Activated CD4-positive, alpha-beta T cell treated with anti-CD3 and anti-CD28 coated beads for 36 hours (primary cell): ENCODE measurements around the gene STARD10. TPM values are rescaled to one million over a fixed set of nuclear protein-coding genes. Genes with fewer than 3 reads are reported as not detected.
"Not testable (repeated sequence)": the region's sequence is repeated elsewhere in the genome, so short reads cannot be mapped to it uniquely, and the experiment has no call there.

Source experiments
- ATAC-seq: fragments of 200-7000 bp; cut with Tn5 transposase; one replicate; pipeline ENCODE4 v1.10.0; 2021; ENCODE audit warnings: mild to moderate bottlenecking, moderate library complexity
- CTCF ChIA-PET: fragments of 350-600 bp; sonication (Branson Sonifier 250); formaldehyde crosslinking; loops from one replicate; lab custom pipeline; 2021; ENCODE audit warnings: antibody characterized with exemption; lab: Charles Lee
- POLR2A ChIA-PET: fragments of 350-600 bp; sonication (Branson Sonifier 250); formaldehyde crosslinking; loops from one replicate; lab custom pipeline; 2021; ENCODE audit warnings: antibody characterized with exemption, inconsistent platforms; lab: Charles Lee
- DNase-seq: peaks from one replicate; pipeline ENCODE4 v3.0.0-alpha.2; 2020
- H3K27ac Mint-ChIP-seq: one replicate; pipeline ENCODE4 v1.8.0; 2021; ENCODE audit warnings: mixed read lengths
- H3K27me3 Mint-ChIP-seq: one replicate; pipeline ENCODE4 v1.8.0; 2021; ENCODE audit warnings: mixed read lengths
- H3K36me3 Mint-ChIP-seq: one replicate; pipeline ENCODE4 v1.8.0; 2021; ENCODE audit warnings: low read depth, mixed read lengths
- H3K4me1 Mint-ChIP-seq: one replicate; pipeline ENCODE4 v1.8.0; 2021; ENCODE audit warnings: mixed read lengths
- H3K4me3 Mint-ChIP-seq: one replicate; pipeline ENCODE4 v1.8.0; 2021; ENCODE audit warnings: mild to moderate bottlenecking, moderate library complexity, mixed read lengths
- H3K9me3 Mint-ChIP-seq: one replicate; pipeline ENCODE4 v1.8.0; 2021; ENCODE audit warnings: low read depth, mixed read lengths
- intact Hi-C, 2 experiments: fragments of 100-400 bp; cut with DNase I in 1 of 2; cut with micrococcal nuclease in 1 of 2; formaldehyde crosslinking; loops; one replicate each; pipeline versions ENCODE4 v1.14.2 to v1.15.1; 2022 to 2024; cut with DNase I, micrococcal nuclease
- total RNA-seq, 2 experiments: library from RNA; stranded (reverse); gene quantifications; one replicate each; pipeline ENCODE4 v1.2.3, GENCODE V29; 2021

STARD10 gene
- total RNA-seq, 2 experiments from 2014 or later = 8.3 to 12.9 TPM

DNA sequence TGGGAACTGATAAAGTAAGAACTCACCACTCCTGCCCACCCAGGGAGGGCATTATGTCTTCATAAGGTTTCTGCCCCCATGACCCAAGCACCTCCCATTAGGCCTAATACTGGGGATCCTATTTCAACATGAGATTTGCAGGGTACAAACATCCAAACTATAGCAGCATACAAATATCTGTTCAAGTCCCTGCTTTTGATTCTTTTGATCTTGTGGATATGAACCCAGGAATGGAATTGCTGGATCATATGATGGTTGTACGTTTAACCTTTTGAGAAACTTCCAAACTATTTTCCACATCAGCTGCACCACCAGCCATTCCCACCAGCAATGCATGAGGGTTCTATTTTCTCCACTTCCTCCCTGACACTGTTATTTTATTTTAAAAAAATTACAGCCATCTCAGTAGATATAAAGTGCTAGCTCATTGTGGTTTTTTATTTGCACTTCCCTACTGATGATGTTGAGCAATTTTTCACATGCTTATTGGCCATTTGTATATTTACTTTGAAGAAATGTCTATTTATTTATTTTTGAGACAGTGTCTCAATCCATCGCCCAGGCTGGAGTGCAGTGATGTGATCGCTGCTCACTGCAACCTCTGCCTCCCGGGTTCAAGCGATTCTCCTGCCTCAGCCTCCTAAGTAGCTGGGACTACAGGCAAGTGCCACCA lies 13.3 kb upstream of the STARD10 start:
- no peak overlapping the region for H3K4me3 Mint-ChIP-seq
- no peak overlapping the region for H3K27ac Mint-ChIP-seq
- ATAC-seq = no peak
- H3K9me3 Mint-ChIP-seq = no peaks in the 10 kb centered on the region
- peaks cover 31% of the 10 kb centered on the region for H3K36me3 Mint-ChIP-seq
- H3K4me1 Mint-ChIP-seq = peaks cover 12% of the 10 kb centered on the region
- ChIA-PET CTCF (interaction anchor here (0.6 to 1.5 kb wide), 3 partner anchors 9 to 70 kb away, joined by 3 to 4 read pairs (median 3); partner anchors contain the start of gene STARD10), POLR2A (no interaction called here)
- no peaks in the 10 kb centered on the region for H3K27me3 Mint-ChIP-seq
- no peak for DNase-seq
- intact Hi-C loops = no loop called here

DNA sequence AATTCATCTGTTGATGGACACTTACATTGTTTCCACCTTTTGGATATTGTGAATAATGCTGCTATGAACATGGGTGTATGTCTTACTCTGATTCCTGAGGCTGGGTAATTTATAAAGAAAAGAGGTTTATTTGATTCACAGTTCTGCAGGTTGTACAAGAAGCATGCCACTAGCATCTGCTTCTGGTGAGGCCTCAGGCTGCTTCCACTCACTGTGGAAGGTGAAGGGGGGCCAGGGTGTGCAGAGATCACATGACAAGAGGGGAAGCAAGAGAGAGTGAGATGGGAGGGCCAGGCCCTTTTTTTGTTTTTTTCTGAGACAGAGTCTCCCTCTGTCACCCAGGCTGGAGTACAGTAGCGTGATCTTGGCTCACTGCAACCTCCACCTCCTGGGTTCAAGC lies 12.5 kb upstream of the STARD10 start:
- ATAC-seq, H3K9me3 Mint-ChIP-seq, H3K4me1 Mint-ChIP-seq, CTCF ChIA-PET, H3K27me3 Mint-ChIP-seq, DNase-seq, H3K4me3 Mint-ChIP-seq, POLR2A ChIA-PET, H3K27ac Mint-ChIP-seq, intact Hi-C loops: not testable (repeated sequence)
- peaks cover 23% of the 10 kb centered on the region for H3K36me3 Mint-ChIP-seq

GRCh38 chr11:72805216-72805615 lies 11.4 kb upstream of the STARD10 start:
- no peaks in the 10 kb centered on the region for H3K4me1 Mint-ChIP-seq
- H3K36me3 Mint-ChIP-seq = peaks cover 15% of the 10 kb centered on the region
- ChIA-PET POLR2A (no interaction called here), CTCF (interaction anchor here (0.6 kb wide), 1 partner anchor 83 kb away, joined by 3 read pairs; no protein-coding TSS in a partner anchor)
- intact Hi-C loops = no loop called here
- no peak overlapping the region for H3K27ac Mint-ChIP-seq
- H3K27me3 Mint-ChIP-seq = no peaks in the 10 kb centered on the region
- H3K9me3 Mint-ChIP-seq = no peaks in the 10 kb centered on the region
- no peak overlapping the region for H3K4me3 Mint-ChIP-seq
- no peak for ATAC-seq
- no peak for DNase-seq

- Mint-ChIP-seq H3K4me1 (no peaks in the 10 kb centered on the region), H3K27me3 (no peaks in the 10 kb centered on the region), H3K4me3 (no peak overlapping the region), H3K36me3 (peaks cover 2% of the 10 kb centered on the region), H3K9me3 (no peaks in the 10 kb centered on the region), H3K27ac (no peak overlapping the region)
- intact Hi-C loops = no loop called here
- DNase-seq (no peak), ATAC-seq (no peak)
- POLR2A ChIA-PET = no interaction called here
- CTCF ChIA-PET = interaction anchor here (0.6 to 1.5 kb wide), 2 partner anchors 8 to 443 kb away, joined by 3 to 4 read pairs; no protein-coding TSS in a partner anchor
Observed at GRCh38 chr11:72802822-72803221, 9.0 kb upstream of the STARD10 start.

- Mint-ChIP-seq H3K4me1 (peaks cover 5% of the 10 kb centered on the region), H3K9me3 (no peaks in the 10 kb centered on the region), H3K36me3 (peaks cover 2% of the 10 kb centered on the region), H3K27ac (no peak overlapping the region), H3K4me3 (no peak overlapping the region), H3K27me3 (no peaks in the 10 kb centered on the region)
- DNase-seq (no peak), ATAC-seq (no peak)
- POLR2A ChIA-PET = no interaction called here
- CTCF ChIA-PET = no interaction called here
- intact Hi-C loops = no loop called here
Observed at GRCh38 chr11:72799441-72799840, 5.6 kb upstream of the STARD10 start.

- H3K27me3 Mint-ChIP-seq = no peaks in the 10 kb centered on the region
- no peaks in the 10 kb centered on the region for H3K9me3 Mint-ChIP-seq
- intact Hi-C loops = no loop called here
- no peak for ATAC-seq
- no peak overlapping the region for H3K27ac Mint-ChIP-seq
- H3K4me1 Mint-ChIP-seq = peaks cover 9% of the 10 kb centered on the region
- CTCF ChIA-PET = interaction anchor here (0.8 to 1.2 kb wide), 4 partner anchors 14 to 73 kb away, joined by 3 to 5 read pairs (median 3); no protein-coding TSS in a partner anchor
- H3K36me3 Mint-ChIP-seq = peaks cover 2% of the 10 kb centered on the region
- POLR2A ChIA-PET = interaction anchor here (0.6 kb wide), 1 partner anchor 17 kb away, joined by 3 read pairs; no protein-coding TSS in a partner anchor
- DNase-seq = no peak
- no peak overlapping the region for H3K4me3 Mint-ChIP-seq
Observed at GRCh38 chr11:72798361-72798760, 4.5 kb upstream of the STARD10 start.

- no peaks in the 10 kb centered on the region for H3K27me3 Mint-ChIP-seq
- peaks cover 23% of the 10 kb centered on the region for H3K4me1 Mint-ChIP-seq
- H3K36me3 Mint-ChIP-seq = no peaks in the 10 kb centered on the region
- intact Hi-C loops = loop anchor here (1.0 kb wide), 3 partner anchors 21 to 71 kb away; partner anchors contain the start of genes ARAP1 (in 1 of the 2) and ATG16L2 (in 1 of the 2)
- peak overlapping the region; percentile 84 for H3K4me3 Mint-ChIP-seq
- no peaks in the 10 kb centered on the region for H3K9me3 Mint-ChIP-seq
- POLR2A ChIA-PET = interaction anchor here (0.7 to 3.7 kb wide), 4 partner anchors 20 to 68 kb away, joined by 3 to 29 read pairs (median 4); no protein-coding TSS in a partner anchor
- no peak for DNase-seq
- ATAC-seq = no peak
- H3K27ac Mint-ChIP-seq = peak overlapping the region; percentile 99
- CTCF ChIA-PET = interaction anchor here (0.6 to 4.0 kb wide), 18 partner anchors 9 to 884 kb away, joined by 3 to 60 read pairs (median 4); no protein-coding TSS in a partner anchor
Observed at GRCh38 chr11:72793076-72793424, 797 bp downstream of the STARD10 start.

DNA sequence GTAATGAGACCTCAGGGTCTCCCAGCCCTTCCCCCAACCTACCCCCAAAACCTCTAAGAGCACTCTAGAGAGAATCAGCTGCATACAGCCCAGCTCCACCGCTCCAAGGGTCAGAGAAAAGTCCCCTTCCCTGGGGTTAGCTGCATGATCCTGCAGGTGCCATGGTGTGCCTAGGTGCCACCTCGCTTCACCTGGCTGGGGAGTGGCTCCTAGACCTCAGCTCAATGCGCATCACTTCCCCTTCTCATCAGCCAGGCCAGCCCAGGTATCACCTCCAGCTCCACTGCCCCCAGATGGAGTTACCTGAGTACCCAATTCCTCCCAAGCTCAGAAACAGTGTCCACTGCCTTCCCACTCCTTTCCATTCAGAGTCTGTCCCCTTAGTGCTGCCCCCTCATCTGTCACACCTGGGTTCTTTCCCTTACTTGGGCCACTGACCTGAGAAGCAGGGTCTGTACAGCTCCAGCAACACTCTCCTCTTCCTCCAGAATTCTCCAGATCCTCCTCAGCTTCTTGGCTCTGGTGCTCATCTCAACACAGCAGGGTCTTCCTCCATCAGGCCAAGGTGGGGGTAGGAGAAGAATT lies 1.3 kb downstream of the STARD10 start:
- no peaks in the 10 kb centered on the region for H3K27me3 Mint-ChIP-seq
- intact Hi-C loops = loop anchor here (1.0 kb wide), 3 partner anchors 22 to 70 kb away; partner anchors contain the start of genes ARAP1 (in 1 of the 2) and ATG16L2 (in 1 of the 2)
- peaks cover 27% of the 10 kb centered on the region for H3K4me1 Mint-ChIP-seq
- no peak for ATAC-seq
- DNase-seq = no peak
- ChIA-PET CTCF (interaction anchor here (0.6 to 4.0 kb wide), 18 partner anchors 8 to 884 kb away, joined by 3 to 60 read pairs (median 4); no protein-coding TSS in a partner anchor), POLR2A (interaction anchor here (0.7 to 3.7 kb wide), 3 partner anchors 21 to 67 kb away, joined by 3 to 29 read pairs (median 3); no protein-coding TSS in a partner anchor)
- no peaks in the 10 kb centered on the region for H3K36me3 Mint-ChIP-seq
- H3K27ac Mint-ChIP-seq = peak overlapping the region; percentile 99
- no peaks in the 10 kb centered on the region for H3K9me3 Mint-ChIP-seq
- peak overlapping the region; percentile 84 for H3K4me3 Mint-ChIP-seq

- ATAC-seq, H3K36me3 Mint-ChIP-seq, H3K27me3 Mint-ChIP-seq, intact Hi-C loops, H3K9me3 Mint-ChIP-seq, POLR2A ChIA-PET, H3K4me3 Mint-ChIP-seq, H3K27ac Mint-ChIP-seq, DNase-seq: not testable (repeated sequence)
- CTCF ChIA-PET = interaction anchor here (0.9 kb wide), 1 partner anchor 63 kb away, joined by 4 read pairs; no protein-coding TSS in a partner anchor
- peaks cover 29% of the 10 kb centered on the region for H3K4me1 Mint-ChIP-seq
Observed at GRCh38 chr11:72791228-72791627, 2.6 kb downstream of the STARD10 start.

GRCh38 chr11:72789493-72790131 lies 4.2 kb downstream of the STARD10 start:
- CTCF ChIA-PET = interaction anchor here (1.0 to 1.9 kb wide), 2 partner anchors 12 to 23 kb away, joined by 3 to 5 read pairs; no protein-coding TSS in a partner anchor
- intact Hi-C loops = no loop called here
- Mint-ChIP-seq H3K9me3 (no peaks in the 10 kb centered on the region), H3K4me1 (peaks cover 26% of the 10 kb centered on the region), H3K27me3 (no peaks in the 10 kb centered on the region), H3K4me3 (no peak overlapping the region), H3K36me3 (no peaks in the 10 kb centered on the region), H3K27ac (no peak overlapping the region)
- POLR2A ChIA-PET = no interaction called here
- ATAC-seq (no peak), DNase-seq (no peak)

- H3K4me3 Mint-ChIP-seq = no peak overlapping the region
- ChIA-PET POLR2A (no interaction called here), CTCF (interaction anchor here (0.9 to 1.9 kb wide), 2 partner anchors 12 to 25 kb away, joined by 5 to 7 read pairs; no protein-coding TSS in a partner anchor)
- ATAC-seq = no peak
- H3K4me1 Mint-ChIP-seq = peaks cover 19% of the 10 kb centered on the region
- no peaks in the 10 kb centered on the region for H3K27me3 Mint-ChIP-seq
- intact Hi-C loops = no loop called here
- no peak for DNase-seq
- no peaks in the 10 kb centered on the region for H3K9me3 Mint-ChIP-seq
- H3K36me3 Mint-ChIP-seq = no peaks in the 10 kb centered on the region
- no peak overlapping the region for H3K27ac Mint-ChIP-seq
Observed at GRCh38 chr11:72788241-72788640, 5.6 kb downstream of the STARD10 start.
